NCI-H2029 treated with DMSO at 0.1 percent for 48 hours (cell line): ENCODE measurements around the gene CAPN5.

Experiments
- DNase-seq: peaks from one replicate; lab custom pipeline; 2025; lab: John Stamatoyannopoulos, UW

The CAPN5 gene

GRCh38 chr11:77135069-77135468 lies 68.3 kb downstream of the CAPN5 start:
- DNase-seq = no peak

DNA sequence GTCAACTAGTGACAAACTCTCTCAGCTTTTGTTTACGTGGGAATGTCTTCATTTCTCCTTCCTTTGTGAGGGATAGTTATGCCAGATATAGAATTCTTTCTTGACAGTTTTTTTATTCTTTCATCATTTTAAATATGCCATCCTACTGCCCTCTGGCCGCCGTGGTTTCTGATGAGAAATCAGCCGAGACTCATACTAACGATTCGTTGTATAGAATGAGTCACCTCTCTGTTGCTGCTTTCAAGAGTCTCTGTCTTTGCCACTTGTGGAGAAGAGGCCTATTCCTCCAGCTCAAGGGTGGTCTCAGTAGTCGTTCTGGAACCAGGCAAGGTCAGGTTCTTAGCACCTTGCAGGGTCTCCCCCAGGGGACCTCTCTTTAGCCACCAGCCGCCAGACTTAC lies 69.3 kb downstream of the CAPN5 start:
- no peak for DNase-seq

DNA sequence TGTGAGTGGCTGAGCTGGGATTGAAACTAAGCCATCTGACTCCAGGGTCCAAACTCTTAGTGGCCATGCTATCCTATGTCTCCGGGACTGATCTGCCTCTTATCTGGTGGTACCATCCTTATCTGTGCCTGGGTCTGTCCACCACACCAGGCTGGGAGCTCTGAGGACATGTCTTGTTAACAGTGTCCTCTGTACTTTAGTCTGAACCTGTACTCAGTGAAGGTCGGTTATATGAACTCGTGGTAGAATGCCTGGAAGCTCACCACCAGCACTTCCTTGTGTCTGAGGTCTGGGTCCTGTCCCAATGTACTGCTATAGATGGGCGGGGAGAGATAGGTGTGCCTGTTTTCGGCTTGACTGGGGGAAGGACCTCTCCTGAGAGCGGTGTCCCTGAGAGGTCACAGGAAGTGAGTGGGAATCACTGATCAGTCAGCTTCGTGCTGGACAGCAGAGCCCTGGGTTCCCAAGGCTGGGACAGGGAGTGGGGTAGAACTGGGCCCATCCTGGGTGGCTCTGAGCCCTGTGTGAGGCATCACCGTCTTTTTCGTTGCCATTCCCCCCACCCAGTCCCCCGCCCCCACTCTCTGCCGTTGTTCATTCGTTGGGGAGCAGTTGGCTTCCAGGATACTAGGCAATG lies 70.1 kb downstream of the CAPN5 start:
- DNase-seq = no peak

DNA sequence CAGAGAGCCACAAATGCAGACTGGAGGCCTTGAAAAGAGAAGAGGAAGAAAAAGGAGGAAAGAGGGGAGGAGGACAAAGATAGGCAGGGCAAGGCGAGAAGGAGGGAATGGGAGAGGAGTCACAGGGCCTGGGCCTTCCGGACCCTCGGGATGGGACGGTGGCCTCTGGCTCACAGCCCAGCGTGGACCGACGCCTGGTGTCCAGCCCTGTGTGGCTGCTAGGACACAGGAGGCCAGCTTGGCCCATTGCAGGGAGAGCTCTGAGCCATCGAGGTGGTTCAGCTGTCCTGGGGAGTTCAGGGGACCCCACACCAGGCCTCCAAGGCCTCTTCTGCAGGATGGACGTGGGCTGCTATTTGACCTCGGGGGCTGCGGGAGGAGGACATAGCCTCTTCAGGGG lies 70.7 kb downstream of the CAPN5 start:
- no peak for DNase-seq

- no peak for DNase-seq
These were observed 71.4 kb downstream of the CAPN5 start for GRCh38 chr11:77138106-77138649.

- DNase-seq = no peak
These were observed 72.4 kb downstream of the CAPN5 start for GRCh38 chr11:77139201-77139600.

- no peak for DNase-seq
These were observed 73.6 kb downstream of the CAPN5 start for GRCh38 chr11:77140231-77140851.

- DNase-seq = peak; percentile 86
These were observed 74.3 kb downstream of the CAPN5 start for GRCh38 chr11:77141034-77141433.

- no peak for DNase-seq
These were observed 74.7 kb downstream of the CAPN5 start for GRCh38 chr11:77141475-77141874.

- no peak for DNase-seq
These were observed 75.6 kb downstream of the CAPN5 start for GRCh38 chr11:77142091-77142975.

DNA sequence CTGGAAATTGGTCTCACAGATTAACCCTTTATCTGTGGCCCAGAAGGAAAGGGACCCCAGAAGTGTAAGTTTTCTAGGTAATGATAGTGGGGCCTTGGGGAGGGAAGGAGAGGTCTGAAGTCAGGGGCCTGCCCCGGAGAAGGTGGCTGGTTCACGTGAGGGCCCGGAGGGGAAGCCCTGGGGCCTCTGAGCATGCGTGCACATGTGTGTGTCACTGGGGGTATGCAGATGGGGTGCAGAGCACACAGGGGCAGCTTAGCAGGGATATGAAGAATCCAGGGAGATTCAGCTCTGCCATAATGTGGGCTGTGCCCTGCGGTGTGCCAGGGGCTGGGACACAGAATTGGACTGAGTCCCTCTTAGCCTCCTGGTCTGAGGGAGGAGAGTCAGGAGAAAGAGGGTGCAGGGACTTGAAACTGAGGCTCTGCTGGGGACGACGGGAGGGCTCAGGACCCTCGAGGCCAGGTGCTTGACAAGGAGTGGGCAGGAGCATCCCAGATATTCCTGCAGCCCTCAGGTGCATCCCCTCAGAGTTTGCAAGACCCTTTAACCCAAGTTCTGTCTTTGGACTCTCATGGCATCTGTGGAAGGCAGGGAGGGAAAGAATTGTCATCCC lies 76.7 kb downstream of the CAPN5 start:
- DNase-seq = no peak

DNA sequence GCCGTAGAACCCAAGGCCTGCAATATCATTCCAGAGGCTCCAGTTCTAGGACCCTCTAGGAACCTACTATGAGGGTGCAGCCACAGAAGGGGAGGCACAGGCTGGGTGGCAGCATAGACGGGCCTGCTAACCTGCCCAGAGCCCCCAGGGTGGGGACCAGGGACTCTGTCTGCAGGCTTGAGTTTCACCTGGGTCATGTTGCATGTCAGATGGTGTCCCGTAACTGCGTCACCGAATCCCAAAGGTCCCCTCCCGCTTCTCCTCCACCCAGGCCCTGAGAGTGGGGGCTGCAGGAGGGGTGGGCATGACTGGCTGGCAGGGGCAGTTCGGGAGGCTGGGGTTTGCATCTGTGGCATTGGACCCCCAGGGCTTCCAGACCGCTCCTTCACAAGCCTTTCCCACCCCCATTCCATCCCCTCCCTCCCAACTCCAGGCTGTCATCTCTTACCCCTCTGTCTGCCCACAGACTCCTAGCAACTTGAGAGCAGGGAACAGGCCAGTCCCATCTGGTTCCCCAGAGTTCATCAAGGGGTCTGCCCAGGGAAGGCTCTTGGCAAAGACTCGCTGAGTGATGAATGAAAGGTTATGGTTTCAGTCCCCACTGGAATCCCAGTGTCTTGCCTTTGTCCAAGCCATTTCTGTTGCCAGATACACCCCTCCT lies 77.6 kb downstream of the CAPN5 start:
- no peak for DNase-seq

DNA sequence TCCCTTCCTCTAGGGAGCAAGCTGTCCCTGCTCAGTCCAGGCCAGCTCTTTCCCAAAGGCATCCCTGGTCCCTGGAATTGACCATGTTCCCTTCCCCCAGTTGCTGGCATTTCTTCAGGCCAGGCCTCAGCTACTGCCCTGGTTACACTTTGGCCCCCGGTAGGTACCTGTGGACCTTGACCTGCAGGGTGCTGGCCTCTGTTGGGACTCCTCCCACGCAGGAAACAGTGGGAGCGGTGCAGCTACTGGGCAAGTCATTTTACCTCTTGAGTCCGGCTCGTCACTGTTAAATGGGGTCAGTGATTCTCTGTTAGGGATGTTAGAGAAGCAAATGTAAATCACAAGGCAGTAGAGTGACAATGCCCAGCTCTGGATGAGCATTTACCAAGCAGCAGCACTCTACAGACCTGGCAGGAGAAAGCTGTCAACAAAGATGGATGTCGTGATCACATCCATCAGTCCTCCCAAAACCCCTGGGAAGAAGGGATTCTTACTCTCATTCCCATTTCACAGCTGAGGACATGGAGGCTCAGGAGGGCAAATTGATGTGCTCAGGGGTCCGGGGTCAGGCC lies 78.2 kb downstream of the CAPN5 start:
- no peak for DNase-seq

DNA sequence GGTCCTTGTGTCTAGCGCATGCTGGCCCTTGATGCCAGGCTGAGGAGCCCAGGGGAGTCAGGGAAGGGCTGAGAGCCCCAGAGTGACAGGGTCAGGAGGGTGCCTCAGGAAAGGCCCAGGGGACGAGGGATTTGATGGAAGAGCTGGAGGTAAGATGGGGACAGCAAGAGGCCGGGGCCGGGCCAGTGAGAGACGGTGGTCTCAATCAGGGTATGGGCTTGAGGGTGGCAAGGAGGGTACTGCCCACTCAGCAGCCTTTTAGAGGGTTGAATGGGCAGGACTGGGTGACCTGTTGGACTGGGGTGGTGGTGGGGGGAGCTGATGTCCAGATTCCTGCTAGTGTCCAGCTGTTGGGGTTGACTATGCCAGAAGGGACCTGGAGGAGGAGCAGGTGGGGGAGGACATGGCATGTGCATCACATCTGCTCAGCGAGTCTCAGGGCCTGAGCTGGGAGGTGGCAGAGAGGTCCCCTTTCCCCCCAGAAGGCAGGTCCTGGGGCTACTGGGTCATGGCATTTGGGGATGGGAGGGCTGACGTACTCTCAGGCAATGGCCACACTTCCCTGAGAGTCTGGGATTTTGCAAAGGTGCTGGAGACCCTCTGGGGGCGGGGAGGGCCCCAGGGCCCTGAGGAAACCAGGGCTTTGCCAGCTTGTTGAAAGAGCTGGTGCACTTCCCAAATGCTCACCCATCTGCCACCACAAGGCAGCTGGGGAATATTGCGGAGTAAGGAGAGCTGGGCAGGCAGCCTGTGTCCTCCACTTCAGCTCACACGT lies 79.7 kb downstream of the CAPN5 start:
- DNase-seq = no peak

DNA sequence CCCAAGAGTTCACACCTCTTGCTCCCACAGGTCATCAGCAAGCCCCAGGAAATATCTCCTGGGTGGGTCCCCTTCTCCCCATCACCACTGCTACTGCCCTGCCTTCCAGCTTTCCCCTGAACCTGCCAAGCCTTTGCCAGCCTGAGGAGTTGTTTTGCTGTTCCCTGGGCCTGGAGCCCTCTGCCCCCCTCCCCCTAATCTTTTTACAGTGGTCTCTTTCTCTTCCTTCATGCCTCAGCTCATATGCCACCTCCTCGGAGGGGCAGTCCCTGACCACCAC lies 80.2 kb downstream of the CAPN5 start:
- DNase-seq = no peak

GRCh38 chr11:77147668-77148321 lies 81.0 kb downstream of the CAPN5 start:
- no peak for DNase-seq

- no peak for DNase-seq
These were observed 82.4 kb downstream of the CAPN5 start for GRCh38 chr11:77148963-77149715.

DNA sequence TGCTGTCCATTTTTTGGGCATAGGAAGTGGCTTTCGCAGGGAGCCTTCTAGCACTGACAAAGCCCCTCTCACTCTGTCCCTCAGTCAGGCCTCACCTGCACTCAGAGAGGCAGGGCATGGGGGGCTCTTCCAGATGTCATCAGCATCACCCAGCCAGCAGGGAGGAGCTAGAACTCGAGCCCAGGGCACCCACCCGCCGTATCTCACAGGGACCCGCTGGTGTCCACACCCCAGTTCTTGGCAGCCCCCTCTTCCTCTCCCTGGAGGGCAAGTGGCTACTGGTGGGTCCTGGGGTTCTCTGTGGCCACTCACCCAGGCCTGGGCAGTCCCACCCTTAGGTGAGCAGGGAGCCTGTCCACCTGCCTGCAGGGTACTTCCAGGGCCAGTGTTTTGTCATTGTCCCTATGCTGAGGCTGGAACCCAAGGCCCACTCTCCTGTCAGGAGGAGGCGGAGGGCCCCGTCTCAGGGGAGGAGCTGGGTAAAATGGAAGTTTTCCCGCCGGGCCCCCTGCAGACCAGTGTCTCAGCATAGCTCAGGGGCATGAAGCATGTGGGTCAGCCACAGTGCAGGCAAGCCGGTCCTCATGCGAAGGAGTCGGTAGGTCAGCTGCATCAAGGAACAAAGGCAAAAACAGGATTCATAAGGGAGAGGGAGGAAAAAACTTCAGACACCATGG lies 83.1 kb downstream of the CAPN5 start:
- DNase-seq = no peak

DNA sequence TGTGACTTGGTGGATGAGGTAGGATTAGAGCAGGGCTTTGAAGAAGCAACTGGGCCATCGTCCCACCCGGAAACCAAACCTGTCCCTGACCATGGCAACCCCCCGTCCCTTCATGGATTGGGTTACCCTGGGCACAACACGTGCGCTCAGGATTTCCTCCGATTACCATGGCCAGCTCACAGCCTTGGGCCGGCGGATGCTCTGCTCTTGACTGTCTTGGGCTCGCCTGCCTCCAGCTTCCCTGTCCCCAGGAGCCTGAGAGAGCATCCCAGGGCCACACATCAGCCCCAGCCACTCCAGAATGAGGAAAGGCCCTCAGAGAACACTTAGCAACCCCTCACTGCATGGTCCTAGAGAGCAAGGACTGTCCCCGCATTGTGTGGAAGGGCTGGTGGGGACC lies 84.1 kb downstream of the CAPN5 start:
- no peak for DNase-seq
